Mesothelial cell of epicardium (in vitro differentiated cells): ENCODE measurements around the gene SYT5. TPM values are rescaled to one million over a fixed set of nuclear protein-coding genes. Genes with fewer than 3 reads are reported as not detected.

Experiments
- DNase-seq, 2 experiments: peaks; one replicate each; pipeline ENCODE4 v3.0.0; 2021; ENCODE audit warnings: low spot score in 2 of 2; ENCODE audit not compliant: unreplicated experiment in 2 of 2
- H3K27ac Mint-ChIP-seq: 2 replicates; pipeline ENCODE4 v1.8.0; 2021; ENCODE audit warnings: mixed read lengths
- H3K27me3 Mint-ChIP-seq: 2 replicates; pipeline ENCODE4 v1.8.0; 2021; ENCODE audit warnings: low read depth, mixed read lengths
- H3K36me3 Mint-ChIP-seq: 2 replicates; pipeline ENCODE4 v1.8.0; 2021; ENCODE audit warnings: mixed read lengths
- H3K4me1 Mint-ChIP-seq: 2 replicates; pipeline ENCODE4 v1.8.0; 2021; ENCODE audit warnings: mixed read lengths
- H3K4me3 Mint-ChIP-seq: 2 replicates; pipeline ENCODE4 v1.8.0; 2021; ENCODE audit warnings: mild to moderate bottlenecking, moderate library complexity, mixed read lengths
- H3K9me3 Mint-ChIP-seq: 2 replicates; pipeline ENCODE4 v1.8.0; 2021; ENCODE audit warnings: mixed read lengths
- CTCF ChIP-seq: fragments of 200-600 bp; sonication (generic); IDR thresholded peaks from one replicate; pipeline ENCODE4 v1.5.0; 2021; ENCODE audit warnings: antibody characterized with exemption; ENCODE audit not compliant: unreplicated experiment
- microRNA-seq: library from miRNA; unstranded; fragments of <30 nt; microRNA quantifications from one replicate; pipeline ENCODE4 v1.2.0, GENCODE V29; 2021; ENCODE audit warnings: inconsistent platforms, mixed read lengths
- total RNA-seq: library from RNA; stranded (reverse); gene quantifications from 3 replicates; pipeline ENCODE4 v1.2.1, GENCODE V29; 2021

SYT5 gene
- total RNA-seq, 1 donor from 2014 or later = 0.67 TPM

GRCh38 chr19:55131421-55131820 is 48.7 kb downstream of the SYT5 start:
- peaks cover 38% of the 10 kb centered on the region for H3K27me3 Mint-ChIP-seq
- no peak for TF ChIP-seq CTCF
- no peak overlapping the region for H3K4me3 Mint-ChIP-seq
- no peaks in the 10 kb centered on the region for H3K36me3 Mint-ChIP-seq
- DNase-seq = no peak
- no peak overlapping the region for H3K27ac Mint-ChIP-seq
- no peaks in the 10 kb centered on the region for H3K4me1 Mint-ChIP-seq
- H3K9me3 Mint-ChIP-seq = no peaks in the 10 kb centered on the region

Small RNA genes lying within 50 kb of the gene (microRNA-seq; reads per million reads assigned to microRNA genes)
- gene MIR7975 = not detected

Other genes starting within 250 kb of the SYT5 start
- 0.07 to 0.09 TPM in 2 of 3 replicates, not detected in the other for gene NLRP7, start 232.8 kb downstream of the SYT5 start, total RNA-seq
- 54.1 to 56.8 TPM (median 56.2 TPM) in 3 replicates for gene NLRP2, start 213.9 kb downstream of the SYT5 start, total RNA-seq
- 0.78 to 1.4 TPM (median 1.4 TPM) in 3 replicates for gene GP6, start 142.0 kb downstream of the SYT5 start, total RNA-seq
- gene RDH13, start 117.1 kb downstream of the SYT5 start, total RNA-seq = 81.0 to 88.6 TPM (median 85.7 TPM) in 3 replicates
- 375 to 425 TPM (median 396 TPM) in 3 replicates for gene EPS8L1, start 104.4 kb downstream of the SYT5 start, total RNA-seq
- gene PPP1R12C, start 62.7 kb downstream of the SYT5 start, total RNA-seq = 100 to 111 TPM (median 109 TPM) in 3 replicates
- 47.5 to 57.5 TPM (median 48.9 TPM) in 3 replicates for gene TNNT1, start 31.1 kb downstream of the SYT5 start, total RNA-seq
- 6.3 to 9.1 TPM (median 8.9 TPM) in 3 replicates for gene TNNI3, start 22.6 kb downstream of the SYT5 start, total RNA-seq
- gene DNAAF3, start 13.7 kb downstream of the SYT5 start, total RNA-seq = 2.9 to 4.4 TPM (median 3.3 TPM) in 3 replicates
- 10.4 to 10.7 TPM (median 10.5 TPM) in 3 replicates for gene PTPRH, start 29.2 kb upstream of the SYT5 start, total RNA-seq
- gene TMEM86B, start 48.5 kb upstream of the SYT5 start, total RNA-seq = 5.9 to 6.7 TPM (median 6.7 TPM) in 3 replicates
- gene PPP6R1, start 78.7 kb upstream of the SYT5 start, total RNA-seq = 70.1 to 73.0 TPM (median 71.5 TPM) in 3 replicates
- 28.9 to 30.4 TPM (median 29.1 TPM) in 3 replicates for gene HSPBP1, start 99.8 kb upstream of the SYT5 start, total RNA-seq
- 38.5 to 46.0 TPM (median 43.4 TPM) in 3 replicates for gene BRSK1, start 103.7 kb upstream of the SYT5 start, total RNA-seq
- not detected in 3 replicates for gene TMEM150B, start 145.1 kb upstream of the SYT5 start, total RNA-seq
- 51.3 to 54.0 TPM (median 51.9 TPM) in 3 replicates for gene KMT5C, start 159.6 kb upstream of the SYT5 start, total RNA-seq
- 7.3 to 11.5 TPM (median 7.3 TPM) in 3 replicates for gene COX6B2, start 174.4 kb upstream of the SYT5 start, total RNA-seq
- 0.13 to 0.34 TPM (median 0.27 TPM) in 3 replicates for gene GARIN5B, start 183.0 kb upstream of the SYT5 start, total RNA-seq
- 10.0 to 12.9 TPM (median 11.6 TPM) in 3 replicates for gene IL11, start 190.2 kb upstream of the SYT5 start, total RNA-seq
- 2.2 to 2.4 TPM (median 2.4 TPM) in 3 replicates for gene TMEM190, start 196.5 kb upstream of the SYT5 start, total RNA-seq
- 2.3 to 2.9 TPM (median 2.3 TPM) in 3 replicates for gene TMEM238, start 204.0 kb upstream of the SYT5 start, total RNA-seq
- gene RPL28, start 205.6 kb upstream of the SYT5 start, total RNA-seq = 1,773 to 1,819 TPM (median 1,790 TPM) in 3 replicates
- gene UBE2S, start 227.5 kb upstream of the SYT5 start, total RNA-seq = 65.3 to 77.0 TPM (median 73.2 TPM) in 3 replicates